ENCODE data around the gene SLC6A13. TPM values are rescaled to one million over a fixed set of nuclear protein-coding genes. Genes with fewer than 3 reads are reported as not detected.

Gene SLC6A13
- total and polyA plus RNA-seq, 10 of the 15 experiments (the other 5 are each of a cell fraction or from before 2014, with no cell fraction given), result 0.18 to 1.2 (median 0.20) TPM; not detected in 3

GRCh38 chr12:253116-253831 lies 9.4 kb downstream of the SLC6A13 start:
- ATAC-seq (no peak), DNase-seq (ENCODE audit: low read depth, low spot score) (no peak), FAIRE-seq (no peak)
- Histone ChIP-seq H3K79me2 (ENCODE audit: control insufficient read depth, insufficient read depth, low read length) (no peaks in the 10 kb centered on the region), H3K9me3 (replicated peaks; ENCODE audit: control insufficient read depth, insufficient read depth, low read length) (no peaks in the 10 kb centered on the region), H3K36me3 (ENCODE audit: control insufficient read depth in 2 of 2, insufficient read depth in 2 of 2, low read length in 1 of 2) (no peaks in the 10 kb centered on the region), H2AFZ (ENCODE audit: control insufficient read depth, low read depth, low read length) (no peak overlapping the region), H3K9ac (ENCODE audit: control insufficient read depth, insufficient read depth, low read length) (no peak overlapping the region), H3K4me3 (no peak overlapping the region), H3K4me1 (ENCODE audit: control insufficient read depth, insufficient read depth, low read length) (no peaks in the 10 kb centered on the region), H4K20me1 (ENCODE audit: control insufficient read depth, insufficient read depth) (no peaks in the 10 kb centered on the region), H3K27ac (ENCODE audit: control insufficient read depth, insufficient read depth) (no peak overlapping the region), H3K4me2 (ENCODE audit: control insufficient read depth, insufficient read depth) (no peak overlapping the region), H3K27me3 (replicated peaks in 1 of 2; ENCODE audit: control insufficient read depth in 2 of 2, insufficient read depth in 2 of 2, low read length in 1 of 2) (peaks cover 0 to 3% of the 10 kb centered on the region in 2 experiments; a peak in 1 of 4 replicates)
- TF ChIP-seq FOXK2 (IDR thresholded peaks at IDR 0.05), result no peak
- TF ChIP-seq BHLHE40 (IDR thresholded peaks at IDR 0.05; ENCODE audit: borderline replicate concordance in 1 of 2, low read depth in 2 of 2, low read length in 1 of 2), result no peak
- no peak for TF ChIP-seq TAF1 (IDR thresholded peaks at IDR 0.05; ENCODE audit: borderline replicate concordance, low read depth, low read length)
- no peak for TF ChIP-seq MAX (IDR thresholded peaks at IDR 0.05; ENCODE audit: low read depth, low read length)
- TF ChIP-seq WRNIP1 (IDR thresholded peaks at IDR 0.05; ENCODE audit: borderline replicate concordance, low read depth, low read length), result no peak
- TF ChIP-seq MTA3 (IDR thresholded peaks at IDR 0.05; ENCODE audit: borderline replicate concordance, low read length), result no peak
- TF ChIP-seq GABPA (IDR thresholded peaks at IDR 0.05; ENCODE audit: low read depth), result no peak
- no peak for TF ChIP-seq CBX5 (IDR thresholded peaks at IDR 0.05; ENCODE audit: low read depth)
- WGBS (ENCODE audit: insufficient coverage, insufficient replicate concordance, low lambda C conversion rate, missing lambda C conversion rate), result 47% methylated on average over 12 of the region's 12 CpGs
- intact Hi-C loops (cut with micrococcal nuclease; ENCODE audit: unreplicated experiment) (no loop called here), in situ Hi-C loops (cut with MboI) (no loop called here)
- no TSS peak for BruUV-seq (replicated peaks)
- ChIA-PET RAD21 (ENCODE audit: unreplicated experiment) (no interaction called here), CTCF (no interaction called here), POLR2A (no interaction called here), SMC1A (ENCODE audit: uncharacterized antibody, unreplicated experiment) (interaction anchor here (0.6 kb wide), 1 partner anchor 1131 kb away, joined by 3 read pairs; no protein-coding TSS in a partner anchor)
